Stimulated activated CD8-positive, alpha-beta memory T cell treated with anti-CD3 and anti-CD28 coated beads, Interleukin-4, amount 100 ng/mL, for 24 hours (primary cell): ENCODE results near the gene CCER1.

Source experiments
- DNase-seq: peaks from one replicate; pipeline ENCODE4 v3.0.0-alpha.2; 2020; ENCODE audit warnings: low read depth

Gene CCER1

DNA sequence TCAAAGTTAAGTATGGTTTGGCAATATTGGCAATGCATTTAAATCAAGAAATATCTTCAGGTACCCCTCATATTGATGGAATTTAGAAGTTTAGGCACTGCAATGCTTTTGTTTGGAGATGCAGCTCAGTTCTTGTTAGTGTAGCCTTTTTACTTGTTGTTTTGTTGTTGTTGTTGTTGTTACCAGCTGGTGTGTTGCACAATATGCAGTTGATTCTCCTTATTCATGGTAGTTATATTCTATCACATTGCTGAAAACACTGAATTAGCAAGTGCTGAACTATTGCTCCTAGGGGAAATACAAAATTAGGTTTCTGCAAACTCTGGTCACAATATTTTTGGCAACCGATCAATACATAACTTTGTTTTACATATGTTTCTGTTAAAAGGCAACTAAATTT is 34.8 kb downstream of the CCER1 start:
- DNase-seq = no peak

DNA sequence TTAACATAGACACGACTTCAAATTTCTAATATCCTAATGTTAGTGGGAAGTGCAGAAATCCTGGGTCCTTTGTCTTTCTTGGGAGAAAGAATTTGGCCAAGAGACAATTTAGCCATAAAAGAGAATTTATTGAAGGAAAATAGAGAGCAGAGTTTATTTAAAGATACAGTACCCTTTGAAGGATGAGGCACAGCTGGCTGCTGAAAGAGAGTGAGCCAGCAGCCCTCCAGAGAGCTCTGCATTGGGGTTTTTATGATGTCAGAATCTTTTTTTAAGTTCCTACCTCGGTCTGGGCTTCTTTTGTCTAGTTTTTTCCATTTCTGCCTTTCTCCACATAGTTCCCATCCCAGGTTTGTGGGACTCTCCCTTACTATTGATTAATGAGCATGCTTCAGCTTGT is 37.5 kb downstream of the CCER1 start:
- no peak for DNase-seq

GRCh38 chr12:90916516-90916915 is 38.5 kb downstream of the CCER1 start:
- no peak for DNase-seq

GRCh38 chr12:90915353-90915752 is 39.6 kb downstream of the CCER1 start:
- DNase-seq = no peak

GRCh38 chr12:90910958-90911357 is 44.0 kb downstream of the CCER1 start:
- DNase-seq = no peak

GRCh38 chr12:90909069-90909770 is 45.8 kb downstream of the CCER1 start:
- no peak for DNase-seq

DNA sequence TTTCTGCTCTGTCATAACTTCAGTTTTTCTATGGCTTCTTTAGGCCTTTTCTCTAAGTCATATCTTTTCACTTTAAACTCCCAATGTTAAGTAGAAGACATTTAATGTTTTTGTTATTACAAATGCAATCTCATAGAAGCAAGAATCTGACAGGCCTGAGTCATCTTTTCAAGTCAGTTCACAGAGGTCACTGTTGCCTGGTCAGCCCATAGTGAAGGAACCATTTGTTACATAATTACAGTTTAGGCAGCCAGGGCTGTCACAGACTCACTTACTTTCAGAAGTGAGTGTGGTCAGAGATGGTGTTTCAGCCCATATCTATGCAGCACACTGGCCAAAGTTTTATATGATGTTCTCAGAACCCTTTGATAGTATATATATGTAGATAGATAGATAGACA is 46.5 kb downstream of the CCER1 start:
- DNase-seq = no peak

DNA sequence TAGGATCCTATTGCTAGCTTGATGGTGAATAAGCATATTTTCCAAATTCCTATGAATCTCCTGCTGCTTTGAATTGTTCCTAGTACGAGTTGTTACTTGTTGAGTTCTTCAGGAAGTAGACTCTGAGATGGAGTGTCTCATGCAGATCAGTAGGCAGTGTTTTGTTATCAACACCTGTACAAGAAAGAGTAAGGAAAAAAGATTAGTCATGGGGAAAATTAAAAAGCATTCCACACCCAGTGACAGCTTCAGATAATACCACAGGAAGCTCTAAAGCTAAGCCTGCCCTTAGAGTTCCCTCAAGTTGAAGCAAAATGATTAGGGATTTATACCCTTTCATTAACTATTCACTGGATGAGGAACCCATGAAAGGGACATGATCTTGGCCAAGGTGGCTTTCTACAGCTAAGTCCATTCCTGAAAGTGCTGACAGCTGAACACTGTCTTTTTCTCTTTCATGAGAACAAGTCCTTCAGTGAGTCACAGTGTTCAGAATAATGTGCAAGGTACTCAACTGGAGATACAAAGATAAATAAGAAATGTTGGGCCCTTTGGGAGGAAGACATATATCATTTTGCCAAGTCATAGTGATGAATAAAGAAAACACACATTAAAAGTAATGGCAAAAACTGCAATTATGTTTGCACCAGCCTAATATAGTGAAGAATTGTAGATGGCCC is 49.1 kb downstream of the CCER1 start:
- no peak for DNase-seq

DNA sequence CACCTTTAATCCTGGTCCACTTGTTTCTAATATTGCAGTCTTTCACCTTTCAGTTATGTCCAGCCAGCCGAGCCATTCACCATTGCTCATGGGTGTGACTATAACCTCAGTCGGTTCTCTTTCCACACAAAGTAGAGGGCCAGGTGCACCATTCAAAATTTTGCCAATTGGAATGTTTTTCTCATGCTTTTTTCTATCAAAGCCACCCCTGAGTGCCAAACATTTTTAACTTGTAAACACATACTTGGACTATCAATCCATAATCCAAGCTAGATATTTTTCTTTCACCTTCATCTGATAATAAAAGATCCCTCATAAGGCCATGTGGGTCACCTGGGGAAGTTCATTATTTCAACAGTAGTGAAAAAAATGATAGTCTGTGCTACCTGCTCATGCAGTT is 52.4 kb downstream of the CCER1 start:
- no peak for DNase-seq
